ENCODE results near the gene QSOX2. TPM values are rescaled to one million over a fixed set of nuclear protein-coding genes. Genes with fewer than 3 reads are reported as not detected.
A peak's percentile ranks its signal among the peaks of the same experiment; 100 is the strongest.

Gene QSOX2
- polyA plus RNA-seq, 2 of the 4 experiments (the other 2 are of a cell fraction) = 22.3 to 30.2 TPM

DNA sequence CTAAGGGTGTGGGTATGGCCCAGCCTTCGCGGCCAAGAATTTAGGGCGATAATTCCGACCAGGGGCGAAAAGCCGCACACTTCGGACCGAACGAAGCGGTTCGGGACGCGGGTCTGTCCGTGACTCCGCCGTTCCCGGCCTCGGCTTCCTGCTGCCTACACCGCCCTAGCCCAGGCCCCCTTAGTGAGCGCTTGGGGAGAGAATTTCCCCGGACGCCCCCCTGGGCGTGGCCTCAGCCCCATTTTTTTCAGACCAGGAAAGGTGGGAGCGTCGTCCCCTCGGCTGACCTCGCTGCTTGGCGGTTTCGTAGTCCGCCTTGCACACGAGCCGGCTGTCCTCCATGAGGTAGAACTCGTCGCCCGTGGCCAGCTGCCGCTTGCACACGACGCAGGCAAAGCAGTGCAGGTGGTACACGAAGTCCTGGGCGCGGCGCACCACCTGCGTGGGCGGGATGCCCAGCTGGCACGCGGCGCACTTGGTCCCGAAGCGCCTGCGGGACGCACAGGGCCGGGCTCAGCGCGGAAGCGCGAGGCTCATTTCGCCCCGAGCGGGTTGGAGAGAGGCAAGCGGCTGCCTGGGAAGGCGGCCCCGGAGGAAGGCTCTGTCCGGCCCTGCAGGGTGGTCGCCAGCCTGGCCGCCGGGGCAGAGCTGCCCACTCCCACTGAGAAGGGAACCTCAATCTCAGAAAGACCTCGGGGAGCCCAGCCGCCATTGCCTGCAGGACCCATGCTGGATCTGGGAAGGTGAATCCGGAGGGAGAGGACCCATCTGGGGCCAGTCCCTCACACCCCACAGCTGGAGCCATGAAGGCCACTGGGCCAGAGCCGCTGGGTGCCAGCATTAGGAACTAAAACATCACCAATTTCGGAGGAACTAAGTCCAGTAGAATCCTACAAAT, 46.0 kb downstream of the QSOX2 start (continued):
- TF ChIP-seq, protein P1, sequence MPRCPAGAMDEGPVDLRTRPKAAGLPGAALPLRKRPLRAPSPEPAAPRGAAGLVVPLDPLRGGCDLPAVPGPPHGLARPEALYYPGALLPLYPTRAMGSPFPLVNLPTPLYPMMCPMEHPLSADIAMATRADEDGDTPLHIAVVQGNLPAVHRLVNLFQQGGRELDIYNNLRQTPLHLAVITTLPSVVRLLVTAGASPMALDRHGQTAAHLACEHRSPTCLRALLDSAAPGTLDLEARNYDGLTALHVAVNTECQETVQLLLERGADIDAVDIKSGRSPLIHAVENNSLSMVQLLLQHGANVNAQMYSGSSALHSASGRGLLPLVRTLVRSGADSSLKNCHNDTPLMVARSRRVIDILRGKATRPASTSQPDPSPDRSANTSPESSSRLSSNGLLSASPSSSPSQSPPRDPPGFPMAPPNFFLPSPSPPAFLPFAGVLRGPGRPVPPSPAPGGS (IDR thresholded peaks at IDR 0.05) = no peak
- no peak for TF ChIP-seq RNF2 (IDR thresholded peaks at IDR 0.05; ENCODE audit: borderline replicate concordance, low read depth)
- no peak for TF ChIP-seq EHF (CRISPR knock-in tag; IDR thresholded peaks at IDR 0.05)
- no peak for TF ChIP-seq SREBF2 (IDR thresholded peaks at IDR 0.05)

DNA sequence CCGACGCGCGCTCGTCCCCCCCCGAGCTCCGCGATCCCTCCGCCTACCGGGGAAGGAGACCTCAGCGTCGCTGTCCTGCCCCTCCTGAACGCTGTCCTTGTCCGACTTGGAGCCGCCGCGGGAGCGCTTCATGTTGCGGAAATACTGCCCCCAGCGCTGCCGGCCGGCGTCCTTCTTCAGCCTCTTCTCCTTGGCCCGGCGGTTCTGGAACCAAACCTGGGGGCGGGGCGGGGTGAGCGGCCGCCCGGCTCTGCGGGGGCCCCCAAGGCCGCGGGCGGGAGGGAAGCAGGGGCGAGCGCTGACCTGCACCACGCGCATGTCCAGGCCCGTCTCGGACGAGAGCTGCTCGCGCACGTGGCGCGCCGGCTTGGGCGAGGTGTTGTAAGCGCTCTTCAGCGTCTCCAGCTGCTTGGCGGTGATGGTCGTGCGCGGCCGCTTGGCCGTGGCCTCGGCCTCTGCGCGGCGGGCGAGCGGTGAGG, 47.0 kb downstream of the QSOX2 start:
- peak; percentile 21 to 34; a peak in 4 of 6 replicates for ATAC-seq
- peak in 1 of 2 experiments; percentile 60 for DNase-seq (ENCODE audit: low read depth in 1 of 2, low spot score in 1 of 2)
- H3K9me3 ChIP-seq = no peaks in the 10 kb centered on the region
- peak overlapping the region; percentile 75 for H3K4me2 ChIP-seq
- peak overlapping the region; percentile 36; the same call in 2 of the 3 replicates for H3K4me3 ChIP-seq
- FAIRE-seq = no peak
- WGBS (ENCODE audit: missing lambda C conversion rate) = 7% methylated on average over 28 of the region's 62 CpGs
- ChIA-PET POLR2A (no interaction called here), CTCF (no interaction called here)
- peaks cover 12% of the 10 kb centered on the region for H3K4me1 ChIP-seq
- H3K27ac ChIP-seq = no peak overlapping the region
- TF ChIP-seq BHLHE40 (IDR thresholded peaks at IDR 0.05; ENCODE audit: low read depth, low read length) (no peak), ZC3H11A (IDR thresholded peaks at IDR 0.05) (no peak), PHF8 (IDR thresholded peaks at IDR 0.05; ENCODE audit: borderline replicate concordance, low read depth) (no peak)
- TF ChIP-seq, protein P2, sequence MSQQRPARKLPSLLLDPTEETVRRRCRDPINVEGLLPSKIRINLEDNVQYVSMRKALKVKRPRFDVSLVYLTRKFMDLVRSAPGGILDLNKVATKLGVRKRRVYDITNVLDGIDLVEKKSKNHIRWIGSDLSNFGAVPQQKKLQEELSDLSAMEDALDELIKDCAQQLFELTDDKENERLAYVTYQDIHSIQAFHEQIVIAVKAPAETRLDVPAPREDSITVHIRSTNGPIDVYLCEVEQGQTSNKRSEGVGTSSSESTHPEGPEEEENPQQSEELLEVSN (IDR thresholded peaks at IDR 0.05; ENCODE audit: borderline replicate concordance, low read depth) = peak; percentile 86
- TF ChIP-seq, protein P3, sequence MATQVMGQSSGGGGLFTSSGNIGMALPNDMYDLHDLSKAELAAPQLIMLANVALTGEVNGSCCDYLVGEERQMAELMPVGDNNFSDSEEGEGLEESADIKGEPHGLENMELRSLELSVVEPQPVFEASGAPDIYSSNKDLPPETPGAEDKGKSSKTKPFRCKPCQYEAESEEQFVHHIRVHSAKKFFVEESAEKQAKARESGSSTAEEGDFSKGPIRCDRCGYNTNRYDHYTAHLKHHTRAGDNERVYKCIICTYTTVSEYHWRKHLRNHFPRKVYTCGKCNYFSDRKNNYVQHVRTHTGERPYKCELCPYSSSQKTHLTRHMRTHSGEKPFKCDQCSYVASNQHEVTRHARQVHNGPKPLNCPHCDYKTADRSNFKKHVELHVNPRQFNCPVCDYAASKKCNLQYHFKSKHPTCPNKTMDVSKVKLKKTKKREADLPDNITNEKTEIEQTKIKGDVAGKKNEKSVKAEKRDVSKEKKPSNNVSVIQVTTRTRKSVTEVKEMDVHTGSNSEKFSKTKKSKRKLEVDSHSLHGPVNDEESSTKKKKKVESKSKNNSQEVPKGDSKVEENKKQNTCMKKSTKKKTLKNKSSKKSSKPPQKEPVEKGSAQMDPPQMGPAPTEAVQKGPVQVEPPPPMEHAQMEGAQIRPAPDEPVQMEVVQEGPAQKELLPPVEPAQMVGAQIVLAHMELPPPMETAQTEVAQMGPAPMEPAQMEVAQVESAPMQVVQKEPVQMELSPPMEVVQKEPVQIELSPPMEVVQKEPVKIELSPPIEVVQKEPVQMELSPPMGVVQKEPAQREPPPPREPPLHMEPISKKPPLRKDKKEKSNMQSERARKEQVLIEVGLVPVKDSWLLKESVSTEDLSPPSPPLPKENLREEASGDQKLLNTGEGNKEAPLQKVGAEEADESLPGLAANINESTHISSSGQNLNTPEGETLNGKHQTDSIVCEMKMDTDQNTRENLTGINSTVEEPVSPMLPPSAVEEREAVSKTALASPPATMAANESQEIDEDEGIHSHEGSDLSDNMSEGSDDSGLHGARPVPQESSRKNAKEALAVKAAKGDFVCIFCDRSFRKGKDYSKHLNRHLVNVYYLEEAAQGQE (IDR thresholded peaks at IDR 0.05) = no peak
- TF ChIP-seq, protein P4, sequence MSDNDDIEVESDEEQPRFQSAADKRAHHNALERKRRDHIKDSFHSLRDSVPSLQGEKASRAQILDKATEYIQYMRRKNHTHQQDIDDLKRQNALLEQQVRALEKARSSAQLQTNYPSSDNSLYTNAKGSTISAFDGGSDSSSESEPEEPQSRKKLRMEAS (IDR thresholded peaks at IDR 0.05) = peak; percentile 85

DNA sequence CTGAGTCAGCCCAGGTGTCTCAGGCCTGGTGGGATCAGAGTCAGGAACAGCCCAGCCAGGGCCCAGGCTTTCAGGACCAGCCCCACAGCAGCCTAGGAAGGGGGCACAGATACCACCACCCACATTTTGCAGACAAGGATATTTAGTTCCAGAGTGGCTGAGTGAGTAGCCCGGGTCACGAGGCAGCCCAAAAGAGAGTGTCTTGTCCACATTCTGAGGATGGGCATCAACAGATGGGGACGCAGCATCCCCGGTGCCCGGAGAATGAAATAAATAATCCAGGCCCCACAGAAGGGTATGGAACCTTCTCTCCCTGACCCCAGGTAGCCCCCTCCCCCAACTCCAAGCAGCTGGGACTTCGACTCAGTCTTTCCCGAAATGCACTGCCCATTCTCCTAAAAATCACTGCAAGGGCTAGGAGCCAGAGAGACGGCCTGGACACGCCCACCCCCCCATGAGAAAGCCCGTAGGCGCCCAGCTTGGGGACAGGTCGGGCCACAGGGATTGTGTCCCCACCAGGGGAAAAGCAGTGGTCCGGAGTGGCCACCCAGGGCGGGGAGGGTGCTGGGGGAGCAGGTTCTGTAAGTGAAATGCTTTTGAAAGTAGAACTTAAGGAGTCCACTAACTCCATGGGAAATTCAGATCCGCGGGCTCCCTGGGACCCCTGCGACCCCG, 47.5 kb downstream of the QSOX2 start:
- WGBS (ENCODE audit: missing lambda C conversion rate) = 34% methylated on average over 14 of the region's 18 CpGs
- POLR2A ChIA-PET = no interaction called here
- H3K4me1 ChIP-seq = peaks cover 18% of the 10 kb centered on the region
- DNase-seq (ENCODE audit: low read depth in 1 of 2, low spot score in 1 of 2) (no peak), ATAC-seq (no peak), FAIRE-seq (no peak)
- H3K4me3 ChIP-seq = peak overlapping the region; percentile 36; the same call in 2 of the 3 replicates
- peak overlapping the region; percentile 75 for H3K4me2 ChIP-seq
- CTCF ChIA-PET = no interaction called here
- H3K27ac ChIP-seq = no peak overlapping the region
- no peaks in the 10 kb centered on the region for H3K9me3 ChIP-seq
- no peak for TF ChIP-seq TFCP2L1 (CRISPR knock-in tag; IDR thresholded peaks at IDR 0.05)
- TF ChIP-seq, protein P3 (IDR thresholded peaks at IDR 0.05) = no peak
- no peak for TF ChIP-seq KDM5A (IDR thresholded peaks at IDR 0.05)
- TF ChIP-seq, protein P2 (IDR thresholded peaks at IDR 0.05; ENCODE audit: borderline replicate concordance, low read depth) = no peak
- TF ChIP-seq, protein P5, sequence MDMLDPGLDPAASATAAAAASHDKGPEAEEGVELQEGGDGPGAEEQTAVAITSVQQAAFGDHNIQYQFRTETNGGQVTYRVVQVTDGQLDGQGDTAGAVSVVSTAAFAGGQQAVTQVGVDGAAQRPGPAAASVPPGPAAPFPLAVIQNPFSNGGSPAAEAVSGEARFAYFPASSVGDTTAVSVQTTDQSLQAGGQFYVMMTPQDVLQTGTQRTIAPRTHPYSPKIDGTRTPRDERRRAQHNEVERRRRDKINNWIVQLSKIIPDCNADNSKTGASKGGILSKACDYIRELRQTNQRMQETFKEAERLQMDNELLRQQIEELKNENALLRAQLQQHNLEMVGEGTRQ (IDR thresholded peaks at IDR 0.05) = no peak
- TF ChIP-seq HDAC2 (IDR thresholded peaks at IDR 0.05) = no peak
- TF ChIP-seq, protein P6, sequence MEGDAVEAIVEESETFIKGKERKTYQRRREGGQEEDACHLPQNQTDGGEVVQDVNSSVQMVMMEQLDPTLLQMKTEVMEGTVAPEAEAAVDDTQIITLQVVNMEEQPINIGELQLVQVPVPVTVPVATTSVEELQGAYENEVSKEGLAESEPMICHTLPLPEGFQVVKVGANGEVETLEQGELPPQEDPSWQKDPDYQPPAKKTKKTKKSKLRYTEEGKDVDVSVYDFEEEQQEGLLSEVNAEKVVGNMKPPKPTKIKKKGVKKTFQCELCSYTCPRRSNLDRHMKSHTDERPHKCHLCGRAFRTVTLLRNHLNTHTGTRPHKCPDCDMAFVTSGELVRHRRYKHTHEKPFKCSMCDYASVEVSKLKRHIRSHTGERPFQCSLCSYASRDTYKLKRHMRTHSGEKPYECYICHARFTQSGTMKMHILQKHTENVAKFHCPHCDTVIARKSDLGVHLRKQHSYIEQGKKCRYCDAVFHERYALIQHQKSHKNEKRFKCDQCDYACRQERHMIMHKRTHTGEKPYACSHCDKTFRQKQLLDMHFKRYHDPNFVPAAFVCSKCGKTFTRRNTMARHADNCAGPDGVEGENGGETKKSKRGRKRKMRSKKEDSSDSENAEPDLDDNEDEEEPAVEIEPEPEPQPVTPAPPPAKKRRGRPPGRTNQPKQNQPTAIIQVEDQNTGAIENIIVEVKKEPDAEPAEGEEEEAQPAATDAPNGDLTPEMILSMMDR (IDR thresholded peaks at IDR 0.05) = no peak
- no peak for TF ChIP-seq JUN (IDR thresholded peaks at IDR 0.05)
- no peak for TF ChIP-seq RCOR1 (IDR thresholded peaks at IDR 0.05; ENCODE audit: low read depth, low read length)
- TF ChIP-seq CEBPB (IDR thresholded peaks at IDR 0.05) = no peak
